ENCODE measurements around the gene BCL2L1. TPM values are rescaled to one million over a fixed set of nuclear protein-coding genes. Genes with fewer than 3 reads are reported as not detected.

The BCL2L1 gene
- total RNA-seq = 39.8 and 66.0 TPM in 2 replicates

GRCh38 chr20:31722257-31723068 is at the start of gene BCL2L1:
BCL2L1 (minus strand) TSS chr20:31722868; CDS start chr20:31722218, 650 bp downstream.

GRCh38 chr20:31738729-31739549 is 16.3 kb upstream of the BCL2L1 start, which contains the start of gene TPX2:
TPX2 (plus strand) TSS chr20:31739290; CDS start chr20:31757477, 18,187 bp downstream.

GRCh38 chr20:31637660-31638059 is 85.0 kb downstream of the BCL2L1 start, which contains the start of gene COX4I2:
COX4I2 (plus strand) TSS chr20:31637912; CDS start chr20:31639018, 1,106 bp downstream.

Other genes with a start within 250 kb of the BCL2L1 start
- gene DEFB124, start 247.7 kb downstream of the BCL2L1 start, total RNA-seq = not detected in 2 replicates
- gene REM1, start 247.6 kb downstream of the BCL2L1 start, total RNA-seq = not detected in 2 replicates
- gene HM13, start 208.4 kb downstream of the BCL2L1 start, total RNA-seq = 76.9 and 97.2 TPM in 2 replicates
- 37.3 and 55.8 TPM in 2 replicates for gene ID1, start 117.6 kb downstream of the BCL2L1 start, total RNA-seq
- not detected in 2 replicates for gene COX4I2, start 85.0 kb downstream of the BCL2L1 start, total RNA-seq
- 4.2 and 28.5 TPM in 2 replicates for gene TPX2, start 16.4 kb upstream of the BCL2L1 start, total RNA-seq
- gene MYLK2, start 96.5 kb upstream of the BCL2L1 start, total RNA-seq = 0.14 TPM in 1 of 2 replicates, not detected in the other
- gene FOXS1, start 122.7 kb upstream of the BCL2L1 start, total RNA-seq = 1.1 and 1.2 TPM in 2 replicates
- not detected in 2 replicates for gene DUSP15, start 147.7 kb upstream of the BCL2L1 start, total RNA-seq
- not detected in 2 replicates for gene TTLL9, start 147.8 kb upstream of the BCL2L1 start, total RNA-seq
- gene PDRG1, start 229.2 kb upstream of the BCL2L1 start, total RNA-seq = 2.4 and 3.5 TPM in 2 replicates
- under 0.01 TPM in 1 of 2 replicates, not detected in the other for gene XKR7, start 245.3 kb upstream of the BCL2L1 start, total RNA-seq

Measured in smooth muscle cell of the umbilical artery (primary cell).